ENCODE results near the gene MARS1. TPM values are rescaled to one million over a fixed set of nuclear protein-coding genes. Genes with fewer than 3 reads are reported as not detected.

MARS1 gene
- total and polyA plus RNA-seq, 2 experiments from 2014 or later = 266 to 351 TPM

DNA sequence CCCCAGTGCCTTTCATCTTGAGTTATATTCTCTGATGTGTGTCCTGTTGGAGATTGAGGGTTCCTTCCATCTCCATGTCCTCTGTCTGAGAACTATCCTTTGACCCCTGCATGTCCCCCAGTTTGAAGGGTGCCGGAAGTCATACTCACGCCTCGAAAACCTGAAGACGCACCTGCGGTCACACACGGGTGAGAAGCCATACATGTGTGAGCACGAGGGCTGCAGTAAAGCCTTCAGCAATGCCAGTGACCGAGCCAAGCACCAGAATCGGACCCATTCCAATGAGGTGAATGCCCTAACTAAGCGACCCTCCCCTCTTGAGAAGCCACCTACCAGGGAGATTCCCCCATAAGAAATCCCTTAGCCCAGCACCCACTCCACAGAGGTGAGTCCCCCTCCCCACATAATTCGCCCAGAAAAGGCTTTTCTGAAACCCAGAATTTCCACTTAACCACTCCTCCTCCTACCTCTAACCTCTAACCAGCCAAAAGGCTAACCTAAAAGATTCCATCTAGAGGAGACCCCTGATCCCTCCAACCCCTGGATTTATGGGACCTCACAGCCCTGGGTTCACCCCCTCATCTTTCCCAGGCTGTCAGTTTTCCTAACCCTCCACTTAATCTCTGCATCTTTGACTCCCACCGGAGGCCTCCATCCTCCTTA is 20.5 kb upstream of the MARS1 start:
- no peak overlapping the region for H3K27ac Mint-ChIP-seq
- no peak overlapping the region for H3K4me3 ChIP-seq
- DNase-seq (ENCODE audit: low spot score) = no peak
- no peak for TF ChIP-seq ETS1 (IDR thresholded peaks at IDR 0.05)
- H3K4me1 Mint-ChIP-seq = peaks cover 11% of the 10 kb centered on the region
- H3K4me2 ChIP-seq = no peak overlapping the region
- H3K27ac ChIP-seq (ENCODE audit: low read depth) = no peak overlapping the region
- 0 out of 2 replicates have a peak, but pooled peaks cover 3% of the 10 kb centered on the region for H3F3A ChIP-seq (replicated peaks; ENCODE audit: low read depth)
- H3K36me3 Mint-ChIP-seq (ENCODE audit: low read depth) = peaks cover 13% of the 10 kb centered on the region; the same call in 2 of the 3 replicates
- H3K4me3 Mint-ChIP-seq = no peak overlapping the region; the same call in 2 of the 3 replicates
- H2AFZ ChIP-seq = no peak overlapping the region
- H3K9me2 ChIP-seq (ENCODE audit: insufficient read depth) = no peaks in the 10 kb centered on the region
- peaks cover 5% of the 10 kb centered on the region for H3K4me1 ChIP-seq (ENCODE audit: insufficient read depth)
- H4K20me1 ChIP-seq (replicated peaks; ENCODE audit: insufficient read depth) = no peaks in the 10 kb centered on the region; the same call in 1 of the 2 replicates
- peaks cover 20% of the 10 kb centered on the region for H3K27me3 Mint-ChIP-seq (ENCODE audit: insufficient read depth, low read depth, poor library complexity)
- ATAC-seq = no peak
- H3K9me3 Mint-ChIP-seq = no peaks in the 10 kb centered on the region; the same call in 2 of the 3 replicates
- H3K27me3 ChIP-seq (ENCODE audit: insufficient read depth) = peaks cover 6% of the 10 kb centered on the region; the same call in 1 of the 2 replicates
- no peaks in the 10 kb centered on the region for H3K79me2 ChIP-seq (replicated peaks; ENCODE audit: insufficient read depth)
- no peaks in the 10 kb centered on the region for H3K36me3 ChIP-seq (ENCODE audit: insufficient read depth)

- DNase-seq (ENCODE audit: low spot score) (no peak), ATAC-seq (no peak)
- H3K4me3 ChIP-seq = no peak overlapping the region
- Mint-ChIP-seq H3K36me3 (ENCODE audit: low read depth) (peaks cover 13% of the 10 kb centered on the region; the same call in 2 of the 3 replicates), H3K9me3 (no peaks in the 10 kb centered on the region; the same call in 2 of the 3 replicates), H3K4me1 (peaks cover 8% of the 10 kb centered on the region), H3K27ac (no peak overlapping the region), H3K27me3 (ENCODE audit: insufficient read depth, low read depth, poor library complexity) (peaks cover 25% of the 10 kb centered on the region), H3K4me3 (no peak overlapping the region; the same call in 2 of the 3 replicates)
- no peaks in the 10 kb centered on the region for H3K36me3 ChIP-seq (ENCODE audit: insufficient read depth)
- no peak overlapping the region for H3K4me2 ChIP-seq
- no peaks in the 10 kb centered on the region for H3K9me2 ChIP-seq (ENCODE audit: insufficient read depth)
- H2AFZ ChIP-seq = no peak overlapping the region
- H3K79me2 ChIP-seq (replicated peaks; ENCODE audit: insufficient read depth) = no peaks in the 10 kb centered on the region
- no peak overlapping the region for H3K27ac ChIP-seq (ENCODE audit: low read depth)
- no peaks in the 10 kb centered on the region; the same call in 1 of the 2 replicates for H4K20me1 ChIP-seq (replicated peaks; ENCODE audit: insufficient read depth)
- 0 out of 2 replicates have a peak, but pooled peaks cover 3% of the 10 kb centered on the region for H3F3A ChIP-seq (replicated peaks; ENCODE audit: low read depth)
- H3K4me1 ChIP-seq (ENCODE audit: insufficient read depth) = peaks cover 4% of the 10 kb centered on the region
- peaks cover 11% of the 10 kb centered on the region for H3K27me3 ChIP-seq (ENCODE audit: insufficient read depth)
- TF ChIP-seq EZH2 (IDR thresholded peaks at IDR 0.05; ENCODE audit: low read depth, unreplicated experiment) = no peak
- no peak for TF ChIP-seq REST (IDR thresholded peaks at IDR 0.05; ENCODE audit: unreplicated experiment)
- no peak for TF ChIP-seq ETS1 (IDR thresholded peaks at IDR 0.05)
- no peak for TF ChIP-seq EZH2phosphoT487 (IDR thresholded peaks at IDR 0.05; ENCODE audit: unreplicated experiment)
- TF ChIP-seq JUNB (IDR thresholded peaks at IDR 0.05; ENCODE audit: unreplicated experiment) = no peak
- TF ChIP-seq ZNF462 (CRISPR knock-in tag; IDR thresholded peaks at IDR 0.05) = no peak
Observed at GRCh38 chr12:57467915-57468314, 20.0 kb upstream of the MARS1 start.

Data from GM23338 (cell line).